Naive thymus-derived CD4-positive, alpha-beta T cell (primary cell): ENCODE measurements around the gene TM2D3. TPM values are rescaled to one million over a fixed set of nuclear protein-coding genes. Genes with fewer than 3 reads are reported as not detected.
A peak's percentile ranks its signal among the peaks of the same experiment; 100 is the strongest.

Source experiments
- ATAC-seq: fragments of 150-1000 bp; cut with Tn5 transposase; 2 replicates; pipeline ENCODE4 v1.10.0; 2021; ENCODE audit warnings: mild to moderate bottlenecking, moderate library complexity
- CTCF ChIA-PET: fragments of 350-600 bp; sonication (Branson Sonifier 250); formaldehyde crosslinking; loops from one replicate; lab custom pipeline; 2021; ENCODE audit warnings: antibody characterized with exemption; lab: Charles Lee
- POLR2A ChIA-PET: fragments of 350-600 bp; sonication (Branson Sonifier 250); formaldehyde crosslinking; loops from one replicate; lab custom pipeline; 2021; ENCODE audit warnings: antibody characterized with exemption, inconsistent platforms; lab: Charles Lee
- DNase-seq, 9 donors: peaks; one replicate each; pipeline versions ENCODE4 v3.0.0 to v3.0.0-alpha.2; 2020 to 2022; ENCODE audit warnings: mixed read lengths in 1 of 9
- H3K27ac ChIP-seq: one replicate; pipeline ENCODE4 v1.7.0; 2013; ENCODE audit warnings: mild to moderate bottlenecking, low read depth, low read length, moderate library complexity
- H3K27me3 ChIP-seq, 2 donors: one replicate each; pipeline ENCODE4 v1.7.0; 2013; ENCODE audit warnings: low read length in 2 of 2, mild to moderate bottlenecking in 2 of 2, moderate library complexity in 2 of 2; ENCODE audit not compliant: control insufficient read depth in 2 of 2, insufficient read depth in 2 of 2
- H3K36me3 ChIP-seq, 3 experiments: 1 replicate in 2 of 3; 2 replicates in 1 of 3; pipeline ENCODE4 v1.7.0; 2013; ENCODE audit warnings: low read length in 3 of 3, mild to moderate bottlenecking in 3 of 3, moderate library complexity in 1 of 3; ENCODE audit not compliant: insufficient read depth in 3 of 3, control insufficient read depth in 2 of 3
- H3K4me1 ChIP-seq, 2 donors: one replicate each; pipeline ENCODE4 v1.7.0; 2013; ENCODE audit warnings: low read length in 2 of 2, mild to moderate bottlenecking in 2 of 2, moderate library complexity in 1 of 2; ENCODE audit not compliant: control insufficient read depth in 2 of 2, insufficient read depth in 2 of 2
- H3K4me3 ChIP-seq: 2 replicates; pipeline ENCODE4 v1.7.0; 2013; ENCODE audit warnings: mild to moderate bottlenecking, low read length
- H3K9me3 ChIP-seq, 3 experiments: 1 replicate in 2 of 3; 2 replicates in 1 of 3; pipeline ENCODE4 v1.7.0; 2013; ENCODE audit warnings: low read length in 3 of 3; ENCODE audit not compliant: control insufficient read depth in 2 of 3
- H3K27ac Mint-ChIP-seq, 9 donors: one replicate each; pipeline ENCODE4 v1.8.0; 2020 to 2022; ENCODE audit warnings: mixed read lengths in 9 of 9, mild to moderate bottlenecking in 8 of 9, moderate library complexity in 5 of 9, inconsistent platforms in 2 of 9
- H3K27me3 Mint-ChIP-seq, 5 donors: one replicate each; pipeline ENCODE4 v1.8.0; 2021 to 2022; ENCODE audit warnings: mixed read lengths in 5 of 5, mild to moderate bottlenecking in 1 of 5
- H3K36me3 Mint-ChIP-seq, 5 donors: one replicate each; pipeline ENCODE4 v1.8.0; 2020 to 2022; ENCODE audit warnings: mixed read lengths in 5 of 5, mild to moderate bottlenecking in 3 of 5, inconsistent platforms in 1 of 5
- H3K4me1 Mint-ChIP-seq, 7 donors: one replicate each; pipeline ENCODE4 v1.8.0; 2020 to 2022; ENCODE audit warnings: mixed read lengths in 7 of 7, mild to moderate bottlenecking in 3 of 7, inconsistent platforms in 1 of 7
- H3K4me3 Mint-ChIP-seq, 10 donors: one replicate each; pipeline ENCODE4 v1.8.0; 2020 to 2022; ENCODE audit warnings: mild to moderate bottlenecking in 10 of 10, mixed read lengths in 10 of 10, moderate library complexity in 6 of 10, inconsistent platforms in 2 of 10
- H3K9me3 Mint-ChIP-seq, 11 donors: one replicate each; pipeline ENCODE4 v1.8.0; 2020 to 2022; ENCODE audit warnings: mixed read lengths in 11 of 11, mild to moderate bottlenecking in 4 of 11, inconsistent platforms in 1 of 11, moderate library complexity in 1 of 11
- intact Hi-C, 2 donors: fragments of 100-400 bp; cut with micrococcal nuclease; formaldehyde crosslinking; loops; one replicate each; pipeline ENCODE4 v1.15.1; 2023
- polyA plus RNA-seq, 2 donors: library from polyadenylated mRNA; unstranded; fragments of 300-500 nt; fragmentation: Illumina TruSeq; gene quantifications; one replicate each; pipeline ENCODE4 v1.2.3, GENCODE V29; 2021
- total RNA-seq, 6 experiments: library from RNA in 5 of 6; stranded (reverse) in 5 of 6; gene quantifications; 1 replicate in 5 of 6; 2 replicates in 1 of 6; pipeline ENCODE4 v1.2.3 and lab custom pipeline; 2021 to 2026

The TM2D3 gene
- total and polyA plus RNA-seq, 7 experiments from 2014 or later, result 42.8 to 105 (median 81.9) TPM

DNA sequence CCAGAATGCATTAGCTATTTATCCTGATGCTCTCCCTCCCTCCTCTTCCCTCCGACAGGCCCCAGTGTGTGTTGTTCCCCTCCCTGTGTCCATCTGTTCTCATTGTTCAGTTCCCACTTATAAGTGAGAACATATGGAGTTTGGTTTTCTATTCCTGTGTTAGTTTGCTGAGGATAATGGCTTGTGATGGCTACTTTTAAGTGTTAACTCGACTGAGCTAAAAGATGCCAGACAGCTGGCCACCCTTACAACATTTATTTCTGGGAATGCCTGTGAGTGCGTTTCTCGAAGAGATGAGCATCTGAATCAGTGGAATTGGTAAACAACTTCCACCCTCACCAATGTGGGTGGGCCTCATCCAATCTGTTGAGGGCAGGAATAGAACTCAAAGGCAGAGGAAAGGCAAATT is 24.7 kb upstream of the TM2D3 start:
- Histone ChIP-seq H3K9me3 (no peaks in the 10 kb centered on the region), H3K4me3 (no peak overlapping the region), H3K4me1 (peaks cover 0 to 2% of the 10 kb centered on the region in 2 donors), H3K27ac (no peak overlapping the region), H3K36me3 (peaks cover 16 to 61% (median 20%) of the 10 kb centered on the region in 3 experiments), H3K27me3 (no peaks in the 10 kb centered on the region)
- H3K27ac Mint-ChIP-seq, result no peak overlapping the region
- intact Hi-C loops, result no loop called here
- H3K9me3 Mint-ChIP-seq, result peaks cover 0 to 1% (median 0%) of the 10 kb centered on the region in 11 donors
- no peak for DNase-seq
- no peaks in the 10 kb centered on the region for H3K27me3 Mint-ChIP-seq
- no peak overlapping the region for H3K4me3 Mint-ChIP-seq
- ChIA-PET POLR2A (no interaction called here), CTCF (no interaction called here)
- H3K36me3 Mint-ChIP-seq, result peaks cover 20 to 83% (median 49%) of the 10 kb centered on the region in 5 donors
- ATAC-seq, result no peak
- peaks cover 0 to 9% (median 0%) of the 10 kb centered on the region in 7 donors for H3K4me1 Mint-ChIP-seq

DNA sequence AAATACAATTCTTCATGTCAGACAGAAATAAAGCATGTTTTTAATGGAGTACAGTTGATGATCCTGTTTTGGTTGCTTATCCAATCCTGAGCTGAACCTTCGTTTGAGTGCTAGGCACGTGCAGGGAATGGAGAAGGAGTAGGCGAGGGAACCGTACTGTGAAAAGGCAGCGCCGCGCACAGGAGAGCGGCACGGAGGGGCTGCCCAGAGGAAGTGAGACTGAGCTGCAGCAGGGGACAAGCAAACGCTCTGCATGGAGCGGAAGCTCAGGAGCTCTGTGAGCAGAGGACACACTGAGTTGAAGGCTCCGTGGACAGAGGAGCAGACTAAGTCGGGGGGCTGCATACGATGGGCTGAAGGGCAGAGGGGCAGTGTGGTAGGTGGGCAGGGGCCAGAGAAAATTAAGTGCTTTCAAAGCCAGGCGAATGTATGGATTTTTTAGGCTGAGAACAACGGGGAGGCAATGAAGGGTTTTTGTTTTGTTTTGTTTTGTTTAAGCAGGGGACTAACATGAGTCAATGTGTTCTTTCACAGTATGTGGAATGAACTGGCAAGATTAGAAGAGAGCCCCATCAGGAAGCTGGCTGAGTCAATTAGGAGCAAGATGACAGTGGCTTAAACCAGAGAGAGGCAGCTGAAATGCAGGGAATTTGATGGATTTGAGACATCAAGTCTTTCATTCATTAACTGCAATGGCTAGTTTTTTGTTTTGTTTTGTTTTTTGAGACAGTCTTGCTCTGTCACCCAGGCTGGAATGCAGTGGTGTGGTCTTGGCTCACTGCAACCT is 23.8 kb upstream of the TM2D3 start:
- Histone ChIP-seq H3K4me1 (peaks cover 0 to 2% of the 10 kb centered on the region in 2 donors), H3K36me3 (peaks cover 16 to 65% (median 20%) of the 10 kb centered on the region in 3 experiments), H3K9me3 (no peaks in the 10 kb centered on the region), H3K27ac (no peak overlapping the region), H3K27me3 (no peaks in the 10 kb centered on the region), H3K4me3 (no peak overlapping the region)
- Mint-ChIP-seq H3K36me3 (peaks cover 16 to 84% (median 55%) of the 10 kb centered on the region in 5 donors), H3K4me3 (no peak overlapping the region), H3K9me3 (peaks cover 0 to 1% (median 0%) of the 10 kb centered on the region in 11 donors), H3K4me1 (peaks cover 0 to 9% (median 0%) of the 10 kb centered on the region in 7 donors), H3K27me3 (no peaks in the 10 kb centered on the region), H3K27ac (peak overlapping the region in 4 of 9 donors; percentile 10 to 65 (median 35))
- ChIA-PET CTCF (no interaction called here), POLR2A (no interaction called here)
- ATAC-seq (peak; percentile 60), DNase-seq (no peak)
- intact Hi-C loops, result no loop called here

- no peak overlapping the region for H3K4me3 Mint-ChIP-seq
- H3K36me3 Mint-ChIP-seq, result peaks cover 19 to 84% (median 58%) of the 10 kb centered on the region in 5 donors
- H3K4me1 ChIP-seq, result peaks cover 0 to 2% of the 10 kb centered on the region in 2 donors
- H3K4me3 ChIP-seq, result no peak overlapping the region
- H3K4me1 Mint-ChIP-seq, result peaks cover 0 to 9% (median 0%) of the 10 kb centered on the region in 7 donors
- no peaks in the 10 kb centered on the region for H3K9me3 ChIP-seq
- H3K27me3 ChIP-seq, result no peaks in the 10 kb centered on the region
- peaks cover 0 to 1% (median 0%) of the 10 kb centered on the region in 11 donors for H3K9me3 Mint-ChIP-seq
- peaks cover 16 to 63% (median 20%) of the 10 kb centered on the region in 3 experiments for H3K36me3 ChIP-seq
- H3K27me3 Mint-ChIP-seq, result no peaks in the 10 kb centered on the region
- no peak overlapping the region for H3K27ac ChIP-seq
- ChIA-PET POLR2A (no interaction called here), CTCF (no interaction called here)
- intact Hi-C loops, result no loop called here
- DNase-seq (no peak), ATAC-seq (no peak)
- H3K27ac Mint-ChIP-seq, result peak overlapping the region in 2 of 9 donors; percentile 21 to 61
Measured at GRCh38 chr15:101675015-101675414, 22.8 kb upstream of the TM2D3 start.

- intact Hi-C loops, result no loop called here
- ChIA-PET CTCF (interaction anchor here (0.6 to 0.8 kb wide), 2 partner anchors 17 to 388 kb away, joined by 3 read pairs; no protein-coding TSS in a partner anchor), POLR2A (no interaction called here)
- Mint-ChIP-seq H3K27ac (no peak overlapping the region), H3K27me3 (no peaks in the 10 kb centered on the region), H3K9me3 (no peaks in the 10 kb centered on the region), H3K4me3 (no peak overlapping the region), H3K4me1 (peaks cover 0 to 9% (median 0%) of the 10 kb centered on the region in 7 donors), H3K36me3 (peaks cover 23 to 85% (median 63%) of the 10 kb centered on the region in 5 donors)
- H3K4me1 ChIP-seq, result peaks cover 0 to 2% of the 10 kb centered on the region in 2 donors
- H3K27me3 ChIP-seq, result no peaks in the 10 kb centered on the region
- no peak overlapping the region for H3K27ac ChIP-seq
- ATAC-seq (no peak), DNase-seq (no peak)
- H3K9me3 ChIP-seq, result no peaks in the 10 kb centered on the region
- no peak overlapping the region for H3K4me3 ChIP-seq
- H3K36me3 ChIP-seq, result peaks cover 12 to 78% (median 20%) of the 10 kb centered on the region in 3 experiments
Measured at GRCh38 chr15:101672298-101672697, 20.1 kb upstream of the TM2D3 start.

- Mint-ChIP-seq H3K27me3 (no peaks in the 10 kb centered on the region), H3K4me1 (peaks cover 0 to 17% (median 8%) of the 10 kb centered on the region in 7 donors), H3K36me3 (peaks cover 20 to 74% (median 66%) of the 10 kb centered on the region in 5 donors), H3K9me3 (peaks cover 0 to 3% (median 0%) of the 10 kb centered on the region in 11 donors), H3K27ac (no peak overlapping the region), H3K4me3 (no peak overlapping the region)
- Histone ChIP-seq H3K4me3 (no peak overlapping the region), H3K36me3 (peaks cover 12 to 60% (median 13%) of the 10 kb centered on the region in 3 experiments), H3K27ac (no peak overlapping the region), H3K9me3 (no peaks in the 10 kb centered on the region), H3K4me1 (no peaks in the 10 kb centered on the region), H3K27me3 (no peaks in the 10 kb centered on the region)
- intact Hi-C loops, result no loop called here
- POLR2A ChIA-PET, result no interaction called here
- CTCF ChIA-PET, result no interaction called here
- DNase-seq (no peak), ATAC-seq (no peak)
Measured at GRCh38 chr15:101669744-101670143, 17.6 kb upstream of the TM2D3 start.

DNA sequence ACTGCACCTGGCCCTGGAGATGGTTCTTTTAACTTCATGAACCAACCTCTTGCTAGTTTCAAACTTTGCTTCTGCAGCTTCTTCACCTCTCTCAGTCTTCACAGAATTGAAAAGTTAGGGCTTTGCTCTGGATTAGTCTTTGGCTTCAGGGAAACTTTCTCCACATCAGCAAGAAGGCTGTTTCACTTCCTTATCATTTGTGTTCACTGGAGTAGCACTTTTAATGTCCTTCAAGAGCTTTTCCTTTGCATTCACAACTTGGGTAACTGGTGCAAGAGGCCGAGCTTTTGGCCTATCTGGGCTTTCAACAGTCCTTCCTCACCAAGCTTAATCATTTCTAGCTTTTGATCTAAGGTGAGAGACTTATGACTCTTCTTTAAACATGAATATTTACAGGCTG is 15.7 kb upstream of the TM2D3 start:
- Mint-ChIP-seq H3K4me1 (peaks cover 0 to 20% (median 15%) of the 10 kb centered on the region in 7 donors), H3K27ac (no peak overlapping the region), H3K9me3 (peaks cover 0 to 3% (median 0%) of the 10 kb centered on the region in 11 donors), H3K36me3 (peaks cover 13 to 66% (median 56%) of the 10 kb centered on the region in 5 donors), H3K4me3 (no peak overlapping the region), H3K27me3 (no peaks in the 10 kb centered on the region)
- POLR2A ChIA-PET, result no interaction called here
- peaks cover under 1 to 42% (median 7%) of the 10 kb centered on the region in 3 experiments for H3K36me3 ChIP-seq
- ATAC-seq, result no peak
- H3K27ac ChIP-seq, result no peak overlapping the region
- no peak for DNase-seq
- CTCF ChIA-PET, result interaction anchor here (0.6 to 1.3 kb wide), 2 partner anchors 16 to 31 kb away, joined by 3 to 5 read pairs; no protein-coding TSS in a partner anchor
- H3K9me3 ChIP-seq, result no peaks in the 10 kb centered on the region
- H3K4me1 ChIP-seq, result no peaks in the 10 kb centered on the region
- intact Hi-C loops, result no loop called here
- H3K4me3 ChIP-seq, result no peak overlapping the region
- no peaks in the 10 kb centered on the region for H3K27me3 ChIP-seq
